NCI-H82 treated with DMSO at 0.1 percent for 48 hours (cell line): ENCODE results near the gene CLPSL1.
"Not testable (repeated sequence)": the region's sequence is repeated elsewhere in the genome, so short reads cannot be mapped to it uniquely, and the experiment has no call there.

Experiments
- DNase-seq: peaks from one replicate; lab custom pipeline; 2025; ENCODE audit not compliant: unreplicated experiment; lab: John Stamatoyannopoulos, UW

Gene CLPSL1

DNA sequence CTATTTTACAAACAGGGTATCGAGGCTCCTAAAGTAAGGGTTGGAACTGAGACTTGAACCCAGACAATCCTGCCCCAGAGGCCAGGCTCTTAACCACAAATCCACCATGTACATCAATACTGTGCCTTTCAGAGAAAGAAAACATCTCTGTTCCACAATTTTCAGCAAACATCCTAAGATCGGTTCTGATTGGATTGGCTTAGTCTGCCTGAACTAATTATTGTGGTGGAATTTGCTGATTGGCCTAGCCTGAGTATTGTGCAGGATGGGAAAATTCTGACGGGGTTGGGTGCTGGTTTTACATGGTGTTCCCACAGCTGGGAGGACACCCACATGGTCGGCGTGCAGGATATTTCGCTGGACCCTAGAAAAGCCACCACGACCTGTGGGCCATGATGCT lies at the start of gene CLPSL1:
Gene CLPSL1, plus strand, starts transcription at position 301 of the 400 bp plus-strand sequence. Its CDS starts 92 bp downstream, at position 393.
- no peak for DNase-seq

GRCh38 chr6:35731414-35731735 lies 49.4 kb upstream of the CLPSL1 start:
- peak; percentile 66 for DNase-seq

DNA sequence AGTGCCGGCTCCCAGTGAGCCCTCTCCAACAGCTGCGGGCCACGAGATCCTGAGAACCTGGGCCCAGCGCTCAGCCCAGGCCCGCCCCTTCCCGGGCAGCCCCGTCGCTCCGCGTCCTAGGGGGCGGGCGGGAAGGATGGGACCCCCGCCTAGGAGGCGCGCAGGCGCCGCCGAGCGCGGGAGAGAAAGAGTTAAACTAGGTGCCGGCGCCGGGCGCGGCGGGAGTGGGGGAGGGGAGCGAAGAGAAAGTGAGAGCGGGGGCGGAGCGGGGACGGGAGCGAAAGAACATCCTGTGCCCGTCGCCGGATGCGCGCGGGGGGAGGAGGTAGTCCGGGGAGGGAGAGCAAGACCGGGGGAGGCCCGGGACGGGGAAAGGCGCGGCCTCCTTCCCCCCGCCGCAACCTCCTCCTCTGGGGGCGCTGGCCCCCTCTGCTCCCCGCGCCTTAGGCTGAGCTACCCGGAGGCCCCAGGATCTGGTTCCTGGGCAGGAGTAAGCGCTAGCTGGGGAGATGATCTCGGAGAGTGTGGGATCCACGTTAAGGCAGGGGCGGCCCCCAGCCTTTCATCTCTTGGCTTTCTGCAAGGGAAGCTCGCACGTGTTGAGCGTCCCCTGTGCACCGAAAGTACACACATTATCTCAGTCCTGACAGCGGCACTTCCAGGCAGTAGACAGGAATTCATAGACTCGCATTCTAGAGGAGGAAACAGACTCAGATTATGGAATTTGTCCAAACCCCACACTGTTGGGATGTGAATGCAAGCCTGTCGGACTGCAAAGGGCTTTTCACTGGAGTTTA lies 48.9 kb upstream of the CLPSL1 start:
- peak; percentile 66 for DNase-seq

GRCh38 chr6:35733633-35734032 lies 47.2 kb upstream of the CLPSL1 start:
- DNase-seq = no peak

GRCh38 chr6:35734319-35734718 lies 46.5 kb upstream of the CLPSL1 start:
- DNase-seq = not testable (repeated sequence)

- DNase-seq = no peak
Measured at GRCh38 chr6:35735452-35735851, 45.4 kb upstream of the CLPSL1 start.

DNA sequence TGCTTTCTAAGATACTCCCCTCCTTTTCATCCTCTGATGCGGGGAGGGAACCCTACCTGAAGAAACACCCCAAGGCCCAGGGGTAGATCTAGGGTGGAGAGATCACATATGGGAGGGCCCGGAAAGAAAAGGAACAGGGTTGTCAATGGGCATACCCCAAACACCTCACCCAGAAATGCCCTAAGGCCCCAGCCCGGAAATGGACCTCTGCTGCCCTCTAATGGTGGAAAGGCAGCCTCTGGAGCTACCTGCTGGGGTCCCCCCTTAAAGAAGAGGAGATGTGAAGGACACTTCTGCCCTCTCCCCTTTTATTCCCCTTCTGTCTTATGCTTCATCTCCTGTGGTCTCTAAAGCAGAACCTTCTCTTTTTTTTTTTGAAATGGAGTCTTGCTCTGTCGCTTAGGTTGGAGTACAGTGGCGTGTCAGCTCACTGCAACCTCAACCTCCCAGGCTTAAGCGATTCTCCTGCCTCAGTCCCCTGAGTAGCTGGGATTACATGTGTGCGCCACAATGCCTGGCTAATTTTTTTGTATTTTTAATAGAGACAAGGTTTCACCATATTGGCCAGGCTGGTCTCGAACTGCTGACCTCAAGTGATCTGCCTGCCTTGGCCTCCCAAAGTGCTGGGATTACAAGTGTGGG lies 44.4 kb upstream of the CLPSL1 start:
- peak; percentile 12 for DNase-seq

- DNase-seq = no peak
Measured at GRCh38 chr6:35736982-35737412, 43.8 kb upstream of the CLPSL1 start, which contains the start of gene ARMC12. ARMC12 (plus strand) TSS chr6:35737032; CDS start chr6:35737109, 77 bp downstream.

GRCh38 chr6:35737413-35738211 lies 43.2 kb upstream of the CLPSL1 start:
- DNase-seq = peak; percentile 76

DNA sequence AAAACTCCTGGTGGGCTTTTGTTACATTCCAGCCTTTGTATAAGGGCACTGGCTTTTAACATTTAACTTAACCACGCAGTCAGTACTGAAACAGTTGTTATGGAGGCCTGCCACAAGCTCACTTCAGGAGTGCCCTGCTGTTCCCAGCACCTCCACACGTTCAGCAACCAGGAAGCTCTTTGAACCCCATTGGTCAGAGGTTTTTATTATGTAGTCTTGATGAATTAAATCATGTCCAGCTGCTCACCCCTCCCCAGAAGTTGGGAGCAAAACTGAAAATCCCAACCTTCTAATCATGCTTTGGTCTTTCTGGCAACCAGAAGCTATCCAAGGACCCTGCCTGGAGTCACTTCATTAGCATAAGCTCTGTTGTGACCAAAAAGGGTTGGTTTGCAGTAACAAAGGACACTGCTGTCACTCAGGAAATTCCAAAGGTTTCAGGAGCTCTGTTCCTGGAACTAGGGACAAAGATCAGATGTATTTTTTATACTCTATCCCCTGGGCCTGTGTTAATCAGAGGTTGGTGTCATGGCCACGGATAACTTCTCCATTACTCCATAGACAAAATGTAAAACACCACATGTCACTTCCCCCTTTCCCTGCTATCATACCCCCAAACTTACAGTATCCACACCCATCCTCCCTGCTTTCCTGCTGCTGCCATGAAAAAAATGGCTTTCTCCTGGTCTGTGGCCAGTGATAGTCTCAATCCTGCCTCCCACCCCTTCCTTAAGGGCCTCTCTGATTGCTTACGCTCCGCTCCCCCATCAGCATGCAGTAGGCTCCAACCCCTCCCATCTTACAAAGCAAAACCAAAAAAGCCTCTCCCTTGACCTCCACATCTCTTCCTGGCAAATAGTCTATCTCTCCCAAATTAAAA lies 40.9 kb upstream of the CLPSL1 start:
- no peak for DNase-seq

GRCh38 chr6:35742842-35743241 lies 38.0 kb upstream of the CLPSL1 start:
- no peak for DNase-seq

DNA sequence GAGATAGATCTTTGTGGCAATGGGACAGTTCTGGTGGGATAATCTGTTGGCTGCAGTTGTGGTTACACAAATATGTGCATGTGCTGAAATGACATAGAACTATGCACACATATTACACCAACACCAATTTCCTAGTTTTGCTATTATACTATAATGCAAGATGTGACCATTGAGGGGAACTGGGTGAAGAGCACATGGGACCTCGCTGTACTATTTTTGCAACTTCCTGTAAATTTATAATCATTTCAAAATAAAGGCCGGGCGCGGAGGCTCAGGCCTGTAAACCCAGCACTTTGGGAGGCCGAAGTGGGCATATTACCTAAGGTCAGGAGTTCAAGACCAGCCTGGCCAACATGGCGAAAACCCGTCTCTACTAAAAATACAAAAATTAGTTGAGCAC lies 35.3 kb upstream of the CLPSL1 start:
- DNase-seq = no peak

- no peak for DNase-seq
Measured at GRCh38 chr6:35746516-35746915, 34.3 kb upstream of the CLPSL1 start.

- DNase-seq = no peak
Measured at GRCh38 chr6:35747877-35748276, 32.9 kb upstream of the CLPSL1 start.

- no peak for DNase-seq
Measured at GRCh38 chr6:35750557-35750956, 30.3 kb upstream of the CLPSL1 start.

DNA sequence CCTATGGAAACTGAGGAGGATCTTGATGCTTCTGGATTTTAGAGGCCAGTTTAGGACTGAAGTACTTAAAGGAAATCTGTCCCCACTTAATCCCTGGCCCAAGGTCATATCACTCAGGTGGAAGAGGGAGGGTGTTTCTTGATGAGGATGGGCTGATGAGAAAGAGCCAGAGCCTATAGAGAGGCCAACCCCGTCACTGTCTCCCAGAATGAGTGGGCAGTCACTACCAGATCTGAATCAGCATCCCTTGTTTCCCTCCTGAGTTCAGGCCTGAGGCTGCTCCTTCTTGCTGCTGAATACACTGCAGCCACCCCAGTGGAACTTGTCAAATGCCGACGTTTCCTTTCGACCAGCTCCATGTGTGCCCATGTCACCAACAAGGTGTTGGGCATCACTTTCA lies 29.2 kb upstream of the CLPSL1 start:
- no peak for DNase-seq

DNA sequence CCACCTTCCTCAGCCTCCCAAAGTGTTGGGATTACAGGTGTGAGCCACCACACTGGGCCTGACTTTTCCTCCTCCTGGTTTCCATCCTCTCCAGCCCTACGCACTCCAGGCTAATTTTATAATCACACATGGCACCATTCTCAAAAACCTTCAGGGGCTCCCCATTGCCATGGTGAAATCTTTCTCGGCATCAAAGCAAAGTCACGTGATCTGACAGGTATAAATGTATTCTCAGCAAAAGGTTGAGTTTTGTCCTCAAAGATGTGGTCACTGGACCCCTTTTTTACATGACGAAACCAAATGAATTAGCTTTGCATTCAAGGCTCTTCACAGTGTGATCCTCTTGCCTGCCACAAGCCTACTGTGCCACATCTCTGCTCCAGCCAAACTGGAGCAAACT lies 28.5 kb upstream of the CLPSL1 start:
- no peak for DNase-seq

- no peak for DNase-seq
Measured at GRCh38 chr6:35754452-35755277, 26.2 kb upstream of the CLPSL1 start.

- no peak for DNase-seq
Measured at GRCh38 chr6:35755278-35755924, 25.4 kb upstream of the CLPSL1 start.
